ENCODE measurements around the gene MCM3.

DNA sequence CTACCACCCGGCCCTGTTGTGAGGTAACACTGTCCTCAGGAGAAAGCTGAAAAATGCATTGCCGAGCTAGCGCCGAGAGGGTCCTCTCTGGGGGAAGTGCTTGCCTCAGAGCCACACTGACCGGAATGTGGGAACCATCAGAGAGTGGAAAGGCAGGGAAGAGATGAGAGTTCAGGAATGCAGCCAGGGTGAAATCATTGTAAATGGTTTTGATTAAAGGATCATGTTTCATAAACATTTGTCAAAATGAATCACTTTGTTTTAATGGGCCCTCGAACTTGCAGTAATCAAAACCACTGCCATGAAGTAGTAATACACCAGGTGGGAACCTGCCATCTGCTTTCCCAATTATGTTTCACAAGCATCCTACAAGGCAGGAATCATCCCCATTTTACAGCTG, 23.3 kb downstream of the MCM3 start:
- TF ChIP-seq, protein P1, sequence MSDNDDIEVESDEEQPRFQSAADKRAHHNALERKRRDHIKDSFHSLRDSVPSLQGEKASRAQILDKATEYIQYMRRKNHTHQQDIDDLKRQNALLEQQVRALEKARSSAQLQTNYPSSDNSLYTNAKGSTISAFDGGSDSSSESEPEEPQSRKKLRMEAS (IDR thresholded peaks at IDR 0.05): no peak
- TF ChIP-seq, protein P2, sequence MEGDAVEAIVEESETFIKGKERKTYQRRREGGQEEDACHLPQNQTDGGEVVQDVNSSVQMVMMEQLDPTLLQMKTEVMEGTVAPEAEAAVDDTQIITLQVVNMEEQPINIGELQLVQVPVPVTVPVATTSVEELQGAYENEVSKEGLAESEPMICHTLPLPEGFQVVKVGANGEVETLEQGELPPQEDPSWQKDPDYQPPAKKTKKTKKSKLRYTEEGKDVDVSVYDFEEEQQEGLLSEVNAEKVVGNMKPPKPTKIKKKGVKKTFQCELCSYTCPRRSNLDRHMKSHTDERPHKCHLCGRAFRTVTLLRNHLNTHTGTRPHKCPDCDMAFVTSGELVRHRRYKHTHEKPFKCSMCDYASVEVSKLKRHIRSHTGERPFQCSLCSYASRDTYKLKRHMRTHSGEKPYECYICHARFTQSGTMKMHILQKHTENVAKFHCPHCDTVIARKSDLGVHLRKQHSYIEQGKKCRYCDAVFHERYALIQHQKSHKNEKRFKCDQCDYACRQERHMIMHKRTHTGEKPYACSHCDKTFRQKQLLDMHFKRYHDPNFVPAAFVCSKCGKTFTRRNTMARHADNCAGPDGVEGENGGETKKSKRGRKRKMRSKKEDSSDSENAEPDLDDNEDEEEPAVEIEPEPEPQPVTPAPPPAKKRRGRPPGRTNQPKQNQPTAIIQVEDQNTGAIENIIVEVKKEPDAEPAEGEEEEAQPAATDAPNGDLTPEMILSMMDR (IDR thresholded peaks at IDR 0.05 in 2 of 3, conservative IDR thresholded peaks at IDR 0.05 in 1 of 3; ENCODE audit: borderline replicate concordance in 1 of 3, insufficient read depth in 1 of 3, low read depth in 2 of 3, low read length in 2 of 3): no peak
